Retinal pigment epithelial cell (primary cell): ENCODE data around the gene ADARB2.

ENCODE experiments used
- DNase-seq: peaks from one replicate; pipeline ENCODE4 v3.0.0-alpha.2; 2010; ENCODE audit warnings: low read depth
- H3K4me3 ChIP-seq: 2 replicates; pipeline ENCODE4 v1.5.1; 2011; ENCODE audit warnings: mild to moderate bottlenecking, low read length, control low read depth, moderate library complexity
- CTCF ChIP-seq: conservative IDR thresholded peaks from 2 replicates; pipeline ENCODE4 v1.5.1; 2011; ENCODE audit warnings: low read depth, low read length, control low read depth, inconsistent platforms

The ADARB2 gene

GRCh38 chr10:1213252-1214070 lies 523.9 kb downstream of the ADARB2 start:
- no peak overlapping the region for H3K4me3 ChIP-seq
- TF ChIP-seq CTCF, result no peak
- no peak for DNase-seq

GRCh38 chr10:1212571-1213141 lies 524.7 kb downstream of the ADARB2 start:
- no peak for DNase-seq
- no peak for TF ChIP-seq CTCF
- H3K4me3 ChIP-seq, result no peak overlapping the region

GRCh38 chr10:1211844-1212570 lies 525.3 kb downstream of the ADARB2 start:
- no peak for DNase-seq
- no peak overlapping the region for H3K4me3 ChIP-seq
- TF ChIP-seq CTCF, result no peak

- TF ChIP-seq CTCF, result no peak
- no peak for DNase-seq
- H3K4me3 ChIP-seq, result no peak overlapping the region
Observed at GRCh38 chr10:1210667-1211066, 526.7 kb downstream of the ADARB2 start.

- TF ChIP-seq CTCF, result no peak
- DNase-seq, result no peak
- no peak overlapping the region for H3K4me3 ChIP-seq
Observed at GRCh38 chr10:1209355-1209979, 527.9 kb downstream of the ADARB2 start.

GRCh38 chr10:1208366-1209311 lies 528.7 kb downstream of the ADARB2 start:
- DNase-seq, result no peak
- no peak for TF ChIP-seq CTCF
- no peak overlapping the region for H3K4me3 ChIP-seq
